Activated T-cell treated with anti-CD3 and anti-CD28 coated beads, Interleukin-2, amount 50 U/mL, for 24 hours (primary cell): ENCODE results near the gene POU6F2.

ENCODE experiments used
- DNase-seq: peaks from one replicate; pipeline ENCODE4 v3.0.0-alpha.2; 2020
- H3K27ac Mint-ChIP-seq: 2 replicates; pipeline ENCODE4 v1.8.0; 2020; ENCODE audit warnings: mild to moderate bottlenecking, mixed read lengths
- H3K27me3 Mint-ChIP-seq: 2 replicates; pipeline ENCODE4 v1.8.0; 2020; ENCODE audit warnings: mixed read lengths
- H3K36me3 Mint-ChIP-seq: 2 replicates; pipeline ENCODE4 v1.8.0; 2020; ENCODE audit warnings: low read depth, mixed read lengths
- H3K4me1 Mint-ChIP-seq: 2 replicates; pipeline ENCODE4 v1.8.0; 2020; ENCODE audit warnings: low read depth, mixed read lengths
- H3K4me3 Mint-ChIP-seq: 2 replicates; pipeline ENCODE4 v1.8.0; 2020; ENCODE audit warnings: mild to moderate bottlenecking, moderate library complexity, mixed read lengths
- H3K9me3 Mint-ChIP-seq: 2 replicates; pipeline ENCODE4 v1.8.0; 2020; ENCODE audit warnings: mixed read lengths

The POU6F2 gene

GRCh38 chr7:39069896-39070881, 92.5 kb downstream of the POU6F2 start:
- Mint-ChIP-seq H3K27ac (no peak overlapping the region), H3K27me3 (no peaks in the 10 kb centered on the region), H3K9me3 (no peaks in the 10 kb centered on the region), H3K4me3 (no peak overlapping the region), H3K36me3 (no peaks in the 10 kb centered on the region), H3K4me1 (no peaks in the 10 kb centered on the region)
- DNase-seq, result no peak

DNA sequence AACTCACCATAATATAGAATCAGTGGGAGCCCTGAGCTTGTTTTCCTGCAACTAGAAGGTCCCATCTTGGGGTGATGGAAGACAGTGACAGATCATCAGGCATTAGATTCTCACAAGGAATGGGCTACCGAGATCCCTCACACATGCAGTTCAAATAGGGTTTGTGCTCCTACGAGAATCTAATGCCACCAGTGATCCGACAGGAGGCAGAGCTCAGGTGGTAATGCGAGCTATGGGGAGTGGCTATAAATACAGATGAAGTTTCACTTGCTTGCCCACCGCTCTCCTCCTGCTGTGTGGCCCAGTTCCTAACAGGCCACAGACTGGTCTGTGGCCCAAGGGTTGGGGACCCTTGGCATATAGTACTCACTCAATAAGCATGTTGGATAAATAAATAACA, 93.4 kb downstream of the POU6F2 start:
- no peak overlapping the region for H3K27ac Mint-ChIP-seq
- H3K27me3 Mint-ChIP-seq, result no peaks in the 10 kb centered on the region
- no peaks in the 10 kb centered on the region for H3K36me3 Mint-ChIP-seq

DNA sequence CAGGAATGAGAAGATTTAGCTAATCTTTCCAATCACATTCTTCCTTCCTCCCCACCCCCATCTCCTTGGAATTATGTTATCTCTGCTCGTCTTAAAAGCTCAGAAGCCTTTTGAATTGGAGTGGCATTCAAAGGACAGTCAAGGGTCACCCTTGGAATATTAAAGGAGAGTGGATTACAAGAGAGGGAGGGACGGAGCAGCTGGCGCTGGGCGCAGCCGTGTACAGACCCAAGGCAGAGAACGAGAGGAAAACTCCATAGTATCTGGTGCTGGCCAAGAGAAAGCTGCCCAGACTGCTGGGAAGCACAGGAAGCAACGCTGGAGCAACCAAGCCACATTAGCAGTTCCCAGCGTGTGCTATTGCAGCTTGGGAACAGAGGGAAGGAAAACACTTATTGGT, 95.7 kb downstream of the POU6F2 start:
- no peaks in the 10 kb centered on the region for H3K36me3 Mint-ChIP-seq
- no peak for DNase-seq
- no peaks in the 10 kb centered on the region for H3K4me1 Mint-ChIP-seq
- H3K27ac Mint-ChIP-seq, result no peak overlapping the region
- H3K9me3 Mint-ChIP-seq, result no peaks in the 10 kb centered on the region
- no peak overlapping the region for H3K4me3 Mint-ChIP-seq
- H3K27me3 Mint-ChIP-seq, result no peaks in the 10 kb centered on the region

More for the DNA sequence above, 93.4 kb downstream of the POU6F2 start:
- no peaks in the 10 kb centered on the region for H3K9me3 Mint-ChIP-seq
- no peak overlapping the region for H3K4me3 Mint-ChIP-seq
- DNase-seq, result no peak
- no peaks in the 10 kb centered on the region for H3K4me1 Mint-ChIP-seq

DNA sequence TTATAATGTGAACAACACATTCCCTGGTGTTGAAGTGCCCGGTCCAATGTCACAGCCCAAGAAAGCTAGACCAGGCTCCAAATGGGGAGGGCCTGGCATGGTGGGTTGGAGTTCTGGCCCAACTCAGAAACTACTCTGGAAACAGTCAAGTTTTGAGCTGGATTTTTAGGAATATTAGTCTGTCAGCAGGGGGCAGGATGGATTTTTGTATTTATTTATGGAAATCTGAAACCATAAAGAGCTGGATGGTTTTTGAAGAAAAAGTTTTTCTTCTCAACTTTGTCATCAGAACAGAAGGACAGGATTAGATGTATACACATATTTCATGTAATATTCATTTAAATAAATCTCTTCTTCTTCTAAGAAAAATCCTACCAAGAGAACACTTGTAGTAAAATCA, 97.5 kb downstream of the POU6F2 start:
- no peaks in the 10 kb centered on the region for H3K36me3 Mint-ChIP-seq
- H3K27me3 Mint-ChIP-seq, result peaks cover 4% of the 10 kb centered on the region

GRCh38 chr7:39083781-39084180, 106.1 kb downstream of the POU6F2 start:
- H3K27me3 Mint-ChIP-seq, result peaks cover 33% of the 10 kb centered on the region
- no peaks in the 10 kb centered on the region for H3K4me1 Mint-ChIP-seq
- H3K9me3 Mint-ChIP-seq, result no peaks in the 10 kb centered on the region
- H3K4me3 Mint-ChIP-seq, result no peak overlapping the region
- DNase-seq, result no peak
- no peak overlapping the region for H3K27ac Mint-ChIP-seq
- no peaks in the 10 kb centered on the region for H3K36me3 Mint-ChIP-seq

More for the DNA sequence above, 97.5 kb downstream of the POU6F2 start:
- Mint-ChIP-seq H3K4me3 (no peak overlapping the region), H3K4me1 (no peaks in the 10 kb centered on the region), H3K27ac (no peak overlapping the region), H3K9me3 (no peaks in the 10 kb centered on the region)
- DNase-seq, result no peak

DNA sequence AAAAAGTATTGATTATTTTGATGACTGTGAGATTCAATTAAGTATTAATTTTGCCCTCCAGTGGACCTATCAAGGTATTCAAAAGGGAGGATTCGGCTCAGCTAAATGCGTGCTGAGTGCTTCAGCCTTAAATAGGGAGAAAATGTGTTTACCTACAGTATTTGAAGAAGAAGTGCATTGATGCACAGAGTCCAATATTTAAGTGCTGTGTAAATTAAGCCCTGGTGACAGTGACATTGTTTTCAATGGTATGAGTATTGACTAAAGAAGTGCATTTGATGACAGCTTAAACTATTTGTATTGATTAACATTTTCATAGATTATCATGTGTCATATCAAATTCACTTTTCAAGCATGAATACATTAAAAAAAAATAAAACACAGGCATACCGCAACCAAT, 106.6 kb downstream of the POU6F2 start:
- H3K27me3 Mint-ChIP-seq, result peaks cover 31% of the 10 kb centered on the region
- H3K4me3 Mint-ChIP-seq, result no peak overlapping the region
- no peak for DNase-seq
- H3K9me3 Mint-ChIP-seq, result no peaks in the 10 kb centered on the region
- no peaks in the 10 kb centered on the region for H3K4me1 Mint-ChIP-seq
- no peak overlapping the region for H3K27ac Mint-ChIP-seq
- H3K36me3 Mint-ChIP-seq, result no peaks in the 10 kb centered on the region

DNA sequence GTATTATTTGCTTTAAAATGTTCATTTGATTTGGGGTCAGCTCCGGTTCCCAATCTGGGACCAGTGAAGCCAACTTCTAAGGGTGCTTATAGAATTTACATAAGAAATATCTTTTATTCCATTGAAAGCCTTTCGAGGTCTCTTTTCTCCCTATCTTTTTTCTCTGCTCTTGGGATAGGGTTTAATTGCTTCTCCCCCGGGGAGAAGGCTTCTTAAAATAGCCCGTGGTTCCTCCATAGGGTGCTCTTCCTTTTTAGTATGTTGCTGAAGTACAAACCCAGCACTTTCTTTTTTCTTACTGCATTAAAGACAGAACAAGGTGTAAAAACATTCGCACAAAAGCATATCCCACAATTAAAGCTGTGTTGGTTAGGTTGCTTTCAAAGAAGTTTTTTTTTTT, 107.5 kb downstream of the POU6F2 start:
- H3K9me3 Mint-ChIP-seq, result no peaks in the 10 kb centered on the region
- H3K27me3 Mint-ChIP-seq, result peaks cover 28% of the 10 kb centered on the region
- H3K4me3 Mint-ChIP-seq, result no peak overlapping the region
- H3K27ac Mint-ChIP-seq, result no peak overlapping the region
- no peaks in the 10 kb centered on the region for H3K4me1 Mint-ChIP-seq
- no peak for DNase-seq
- no peaks in the 10 kb centered on the region for H3K36me3 Mint-ChIP-seq

DNA sequence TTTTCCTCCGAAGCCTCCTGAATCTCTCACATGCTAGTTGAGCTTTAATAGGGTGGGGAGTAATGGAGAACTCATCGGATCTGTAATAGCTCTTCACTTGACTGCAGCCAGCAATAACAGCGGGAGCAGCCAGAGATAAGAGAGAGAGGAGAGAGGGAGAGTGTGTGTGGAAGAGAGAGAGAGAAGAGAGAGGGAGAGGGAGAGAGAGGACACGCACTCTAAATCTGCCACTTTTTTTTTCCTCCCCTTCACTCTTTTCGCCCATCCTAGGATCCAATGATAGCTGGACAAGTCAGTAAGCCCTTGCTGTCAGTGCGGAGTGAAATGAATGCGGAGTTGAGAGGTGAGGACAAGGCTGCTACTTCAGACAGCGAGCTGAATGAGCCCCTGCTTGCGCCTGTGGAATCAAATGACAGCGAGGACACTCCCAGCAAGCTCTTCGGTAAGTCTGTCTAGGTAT, 107.9 kb downstream of the POU6F2 start:
- H3K27ac Mint-ChIP-seq, result no peak overlapping the region
- no peaks in the 10 kb centered on the region for H3K4me1 Mint-ChIP-seq
- no peak for DNase-seq
- H3K27me3 Mint-ChIP-seq, result peaks cover 28% of the 10 kb centered on the region
- H3K36me3 Mint-ChIP-seq, result no peaks in the 10 kb centered on the region
- no peaks in the 10 kb centered on the region for H3K9me3 Mint-ChIP-seq
- no peak overlapping the region for H3K4me3 Mint-ChIP-seq

DNA sequence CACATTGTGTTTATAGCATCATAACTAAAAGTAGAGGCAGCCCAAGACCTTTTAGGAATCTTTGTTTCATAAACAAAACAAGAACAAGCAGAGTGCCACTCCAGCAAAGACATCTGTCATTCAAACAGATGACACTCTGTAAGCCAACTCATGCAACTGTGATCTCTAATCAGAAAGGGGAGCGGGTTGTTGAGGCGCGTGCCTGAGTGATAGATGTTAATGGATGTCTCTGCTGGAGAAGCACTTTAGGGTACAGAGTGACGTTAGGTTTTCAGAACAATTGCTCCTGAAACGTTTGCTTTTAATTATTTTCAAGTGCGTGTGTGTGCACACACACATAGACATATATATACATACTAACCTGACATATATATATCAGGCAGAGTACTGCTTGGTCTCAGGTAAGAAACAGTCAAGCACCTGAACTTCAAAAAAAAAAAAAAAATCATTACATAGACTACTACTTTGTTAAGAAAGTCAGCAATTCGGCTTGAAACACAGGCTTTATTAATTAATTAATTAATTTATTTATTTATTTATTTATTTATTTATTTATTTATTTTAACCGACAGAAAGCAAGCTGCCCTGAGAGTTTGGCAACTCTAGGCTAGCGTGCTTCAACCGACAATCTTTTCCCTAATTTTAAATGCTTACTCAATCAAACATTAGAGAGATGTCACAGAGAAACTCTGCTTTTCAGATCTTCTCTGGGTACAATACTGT, 109.1 kb downstream of the POU6F2 start:
- H3K4me3 Mint-ChIP-seq, result no peak overlapping the region
- no peaks in the 10 kb centered on the region for H3K36me3 Mint-ChIP-seq
- no peaks in the 10 kb centered on the region for H3K9me3 Mint-ChIP-seq
- H3K4me1 Mint-ChIP-seq, result no peaks in the 10 kb centered on the region
- no peak for DNase-seq
- peaks cover 28% of the 10 kb centered on the region for H3K27me3 Mint-ChIP-seq
- H3K27ac Mint-ChIP-seq, result no peak overlapping the region

GRCh38 chr7:39088730-39089593, 111.3 kb downstream of the POU6F2 start:
- DNase-seq, result no peak
- H3K27me3 Mint-ChIP-seq, result peaks cover 21% of the 10 kb centered on the region
- no peak overlapping the region for H3K4me3 Mint-ChIP-seq
- H3K27ac Mint-ChIP-seq, result no peak overlapping the region
- no peaks in the 10 kb centered on the region for H3K4me1 Mint-ChIP-seq
- no peaks in the 10 kb centered on the region for H3K9me3 Mint-ChIP-seq
- no peaks in the 10 kb centered on the region for H3K36me3 Mint-ChIP-seq

DNA sequence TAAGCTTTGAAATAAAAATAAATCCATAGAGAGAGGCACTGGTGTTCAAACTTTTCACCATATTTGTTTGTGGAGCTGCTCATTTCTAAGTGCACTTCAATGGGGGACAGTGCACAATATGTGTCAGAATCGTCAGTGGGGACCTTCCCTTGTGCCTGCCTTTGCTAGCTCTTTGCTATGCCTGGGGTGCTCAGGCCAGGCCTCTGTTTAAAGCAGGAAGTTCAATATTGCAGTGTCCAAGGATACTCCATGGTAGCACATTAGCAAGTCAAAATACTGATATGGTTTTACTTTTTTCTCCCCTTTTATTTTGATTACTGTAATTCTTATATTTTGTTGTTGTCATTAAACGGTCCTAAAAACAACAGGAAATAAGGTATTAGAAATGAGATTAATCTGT, 113.4 kb downstream of the POU6F2 start:
- no peaks in the 10 kb centered on the region for H3K9me3 Mint-ChIP-seq
- H3K4me3 Mint-ChIP-seq, result no peak overlapping the region
- no peak overlapping the region for H3K27ac Mint-ChIP-seq
- H3K4me1 Mint-ChIP-seq, result no peaks in the 10 kb centered on the region
- peaks cover 6% of the 10 kb centered on the region for H3K27me3 Mint-ChIP-seq
- no peaks in the 10 kb centered on the region for H3K36me3 Mint-ChIP-seq
- DNase-seq, result no peak

DNA sequence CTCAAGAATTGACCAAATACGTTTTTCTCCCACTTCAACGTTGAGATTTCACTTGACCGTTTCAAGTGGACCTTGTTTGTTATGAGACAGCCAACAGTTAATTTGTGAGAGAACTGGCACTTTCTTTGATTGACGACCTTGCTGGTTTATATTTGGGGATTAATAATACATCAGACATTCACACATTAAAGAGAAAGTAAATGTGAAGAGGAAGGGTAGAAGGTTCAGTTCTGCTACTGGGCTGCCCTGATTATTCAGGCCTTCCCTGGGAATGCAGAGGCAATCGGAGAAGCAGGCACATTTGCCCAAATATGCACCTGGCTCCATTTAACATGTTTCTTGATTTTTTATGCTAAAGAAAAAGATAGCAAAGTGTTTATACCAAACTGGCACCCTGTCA, 114.1 kb downstream of the POU6F2 start:
- Mint-ChIP-seq H3K4me1 (no peaks in the 10 kb centered on the region), H3K9me3 (no peaks in the 10 kb centered on the region), H3K27ac (no peak overlapping the region), H3K27me3 (peaks cover under 1% of the 10 kb centered on the region), H3K36me3 (no peaks in the 10 kb centered on the region), H3K4me3 (no peak overlapping the region)
- no peak for DNase-seq

DNA sequence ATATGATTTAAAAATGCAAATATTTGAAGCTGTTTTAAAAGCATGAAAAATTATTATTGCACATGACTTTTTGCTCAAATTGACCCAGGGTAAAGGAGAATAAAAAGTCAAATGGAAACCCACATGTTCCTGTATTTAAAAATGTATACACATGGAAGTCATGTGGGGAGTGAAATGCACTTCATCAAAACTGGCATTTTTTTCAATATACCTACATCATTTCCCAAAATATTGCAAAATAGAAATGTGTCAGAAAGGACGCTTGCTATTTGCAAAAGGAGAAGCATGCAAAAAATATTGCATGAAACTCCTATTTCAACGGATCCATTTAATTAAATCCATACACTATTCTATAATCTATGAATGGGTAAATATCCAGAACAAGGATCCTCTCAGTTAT, 117.0 kb downstream of the POU6F2 start:
- no peak for DNase-seq
- no peak overlapping the region for H3K27ac Mint-ChIP-seq
- no peak overlapping the region for H3K4me3 Mint-ChIP-seq
- no peaks in the 10 kb centered on the region for H3K36me3 Mint-ChIP-seq
- no peaks in the 10 kb centered on the region for H3K9me3 Mint-ChIP-seq
- H3K4me1 Mint-ChIP-seq, result no peaks in the 10 kb centered on the region
- no peaks in the 10 kb centered on the region for H3K27me3 Mint-ChIP-seq

GRCh38 chr7:39095875-39096619, 118.3 kb downstream of the POU6F2 start:
- no peak for DNase-seq
- H3K4me3 Mint-ChIP-seq, result no peak overlapping the region
- H3K9me3 Mint-ChIP-seq, result no peaks in the 10 kb centered on the region
- H3K4me1 Mint-ChIP-seq, result no peaks in the 10 kb centered on the region
- H3K27ac Mint-ChIP-seq, result no peak overlapping the region
- H3K36me3 Mint-ChIP-seq, result no peaks in the 10 kb centered on the region
- no peaks in the 10 kb centered on the region for H3K27me3 Mint-ChIP-seq
